NCI-H446 (cell line): ENCODE results near the gene SLC48A1.

ENCODE experiments used
- DNase-seq, 2 experiments: peaks; one replicate each; lab custom pipeline; 2025; lab: John Stamatoyannopoulos, UW

Gene SLC48A1

DNA sequence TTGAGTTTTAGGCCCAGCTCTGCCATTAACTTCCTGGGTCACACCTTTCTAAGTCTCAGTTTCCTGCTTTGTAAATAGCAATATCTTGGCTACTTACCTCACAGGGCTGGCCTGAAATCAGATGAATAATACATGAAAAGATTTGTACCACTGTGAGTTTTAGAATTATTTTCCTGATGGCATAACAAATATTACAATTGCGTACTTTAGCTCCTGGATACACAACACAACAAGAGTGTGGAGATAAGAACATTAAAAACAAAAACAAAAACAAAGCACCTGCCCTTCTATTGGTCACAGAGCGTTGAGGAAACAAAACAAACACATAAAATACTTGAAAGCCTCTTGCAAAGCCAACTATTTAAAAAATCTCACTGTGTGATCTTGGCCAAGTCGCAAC, 51.6 kb downstream of the SLC48A1 start:
- no peak for DNase-seq

GRCh38 chr12:47825173-47825639, 52.2 kb downstream of the SLC48A1 start:
- DNase-seq = no peak

DNA sequence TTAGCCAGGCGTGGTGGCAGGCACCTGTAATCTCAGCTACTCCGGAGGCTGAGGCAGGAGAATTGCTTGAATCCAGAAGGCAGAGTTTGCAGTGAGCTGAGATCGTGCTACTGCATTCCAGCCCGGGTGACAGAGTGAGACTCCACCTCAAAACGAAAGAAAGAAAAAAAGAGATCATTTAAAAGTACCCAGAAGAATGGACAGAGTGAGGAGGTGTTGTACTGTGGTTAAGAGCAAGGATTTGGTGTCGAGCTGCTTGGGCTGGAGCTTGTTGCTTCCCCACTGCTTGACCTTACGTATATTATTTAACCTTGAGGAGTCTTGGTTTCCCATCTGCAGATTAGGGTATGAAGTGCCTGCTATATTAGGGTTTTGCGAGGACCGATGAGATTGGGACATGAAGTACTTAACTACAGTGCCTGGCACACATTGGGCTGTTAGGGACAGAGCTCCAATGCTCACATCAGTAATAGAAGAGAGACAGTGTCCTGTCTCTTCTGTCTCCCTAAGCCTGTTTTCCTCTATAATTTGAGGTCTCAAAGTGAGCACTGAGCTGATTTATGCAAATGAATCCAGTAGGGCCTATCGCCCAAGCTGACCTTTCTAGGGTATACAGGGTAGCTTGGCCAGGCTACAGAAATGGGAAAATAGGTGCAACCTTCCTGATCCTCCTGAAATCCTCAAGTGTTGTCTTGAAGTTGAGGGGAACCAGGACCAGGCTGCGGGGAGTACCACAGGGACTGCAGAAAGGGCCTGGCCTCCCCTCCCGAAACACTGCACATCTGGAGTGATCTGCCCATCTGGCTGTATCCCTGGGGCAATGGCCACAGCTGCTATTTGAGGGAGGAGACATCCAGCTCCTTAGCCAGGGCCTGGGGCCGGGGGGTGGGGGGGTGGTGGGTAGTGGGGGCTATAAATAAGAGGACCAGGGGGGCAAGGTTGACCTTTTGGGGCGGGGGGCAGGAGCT, 55.3 kb downstream of the SLC48A1 start:
- no peak for DNase-seq

DNA sequence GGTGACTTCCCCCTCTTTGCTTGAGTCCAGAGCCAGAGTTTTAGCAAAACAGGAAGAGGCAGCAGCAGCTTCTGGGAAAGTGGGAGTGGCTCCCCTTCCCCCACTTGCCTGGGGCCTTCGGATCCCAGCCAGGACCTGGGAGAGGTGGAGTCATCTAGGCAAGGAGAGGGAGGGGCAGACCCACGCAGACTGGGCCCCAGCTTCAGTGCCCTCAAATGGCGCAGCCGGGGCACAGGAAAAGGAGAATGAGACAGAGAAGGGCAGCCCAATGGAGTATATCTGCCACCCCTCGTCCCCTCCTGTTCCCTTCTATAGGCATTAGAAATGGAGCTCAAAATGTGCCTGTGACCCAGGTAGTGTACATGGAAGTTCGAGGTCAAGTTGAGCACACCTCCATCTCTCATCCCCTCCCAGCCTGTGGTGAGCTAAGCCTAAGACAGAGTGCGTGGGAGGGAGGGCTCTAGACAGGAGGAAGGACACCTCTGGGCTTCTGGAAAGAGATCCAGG, 56.0 kb downstream of the SLC48A1 start:
- no peak for DNase-seq

DNA sequence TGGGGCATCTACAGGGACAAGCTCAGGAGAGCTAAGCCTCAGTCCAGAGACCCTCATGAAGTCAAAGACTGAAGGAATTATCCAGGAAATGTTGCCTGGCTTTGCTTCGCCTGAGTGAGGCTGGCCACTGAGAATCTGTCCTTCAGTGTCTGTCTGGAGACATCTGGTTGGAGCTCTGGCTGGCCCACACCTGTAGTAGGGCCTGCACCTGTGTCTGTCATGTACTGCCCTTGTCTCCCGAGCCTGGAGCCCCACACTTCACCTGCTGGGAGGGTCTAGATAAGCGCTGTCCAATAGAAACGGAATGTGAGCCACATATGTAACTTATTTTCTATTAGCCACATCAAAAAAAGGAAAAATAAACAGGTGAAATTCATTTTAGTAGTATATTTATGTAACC, 56.5 kb downstream of the SLC48A1 start:
- DNase-seq = no peak
